ENCODE measurements around the gene F2R.
"Not testable (repeated sequence)": the region's sequence is repeated elsewhere in the genome, so short reads cannot be mapped to it uniquely, and the experiment has no call there.

Gene F2R

GRCh38 chr5:76715736-76716455, at the start of gene F2R:
TSS of gene F2R (plus strand) at chr5:76716126. CDS start at chr5:76716308, 182 bp downstream.
- DNase-seq (ENCODE audit: low read depth, low spot score): no peak

GRCh38 chr5:76667495-76667894, 48.4 kb upstream of the F2R start:
- DNase-seq (ENCODE audit: low read depth, low spot score): no peak

- DNase-seq (ENCODE audit: low read depth, low spot score): no peak
Observed at GRCh38 chr5:76669245-76669644, 46.7 kb upstream of the F2R start.

- no peak for DNase-seq (ENCODE audit: low read depth, low spot score)
Observed at GRCh38 chr5:76670508-76670907, 45.4 kb upstream of the F2R start.

- DNase-seq (ENCODE audit: low read depth, low spot score): no peak
Observed at GRCh38 chr5:76672242-76672641, 43.7 kb upstream of the F2R start.

GRCh38 chr5:76673125-76673524, 42.8 kb upstream of the F2R start:
- DNase-seq (ENCODE audit: low read depth, low spot score): no peak

GRCh38 chr5:76674330-76675066, 41.4 kb upstream of the F2R start:
- DNase-seq (ENCODE audit: low read depth, low spot score): no peak

- no peak for DNase-seq (ENCODE audit: low read depth, low spot score)
Observed at GRCh38 chr5:76675364-76675763, 40.6 kb upstream of the F2R start.

GRCh38 chr5:76677849-76678472, 38.0 kb upstream of the F2R start:
- no peak for DNase-seq (ENCODE audit: low read depth, low spot score)

- no peak for DNase-seq (ENCODE audit: low read depth, low spot score)
Observed at GRCh38 chr5:76679231-76679630, 36.7 kb upstream of the F2R start.

GRCh38 chr5:76680826-76681225, 35.1 kb upstream of the F2R start:
- not testable (repeated sequence) for DNase-seq (ENCODE audit: low read depth, low spot score)

- DNase-seq (ENCODE audit: low read depth, low spot score): no peak
Observed at GRCh38 chr5:76681287-76681686, 34.6 kb upstream of the F2R start.

GRCh38 chr5:76682387-76682786, 33.5 kb upstream of the F2R start:
- no peak for DNase-seq (ENCODE audit: low read depth, low spot score)

GRCh38 chr5:76683816-76684731, 31.9 kb upstream of the F2R start:
- no peak for DNase-seq (ENCODE audit: low read depth, low spot score)

GRCh38 chr5:76684756-76685519, 31.0 kb upstream of the F2R start:
- DNase-seq (ENCODE audit: low read depth, low spot score): no peak

GRCh38 chr5:76685704-76686103, 30.2 kb upstream of the F2R start:
- no peak for DNase-seq (ENCODE audit: low read depth, low spot score)

- no peak for DNase-seq (ENCODE audit: low read depth, low spot score)
Observed at GRCh38 chr5:76688212-76688611, 27.7 kb upstream of the F2R start.

- DNase-seq (ENCODE audit: low read depth, low spot score): no peak
Observed at GRCh38 chr5:76688836-76689235, 27.1 kb upstream of the F2R start.

GRCh38 chr5:76689321-76690036, 26.4 kb upstream of the F2R start:
- DNase-seq (ENCODE audit: low read depth, low spot score): no peak

- no peak for DNase-seq (ENCODE audit: low read depth, low spot score)
Observed at GRCh38 chr5:76690037-76690679, 25.8 kb upstream of the F2R start.

Measured in activated CD4-positive, CD25-positive, alpha-beta regulatory T cell treated with anti-CD3 and anti-CD28 coated beads, Interleukin-2, amount 50 U/mL, for 16 hours (primary cell).